Prostate gland (tissue), 2 donors: Measurements from ENCODE around the gene FCAR.
A peak's percentile ranks its signal among the peaks of the same experiment; 100 is the strongest.
"Not testable (repeated sequence)": the region's sequence is repeated elsewhere in the genome, so short reads cannot be mapped to it uniquely, and the experiment has no call there.

Experiments
- CTCF ChIP-seq, 4 experiments: fragments of 200-600 bp in 2 of 4; fragments of 450-650 bp in 2 of 4; sonication (generic) in 2 of 4; IDR thresholded peaks; 1 replicate in 3 of 4; 2 replicates in 1 of 4; pipeline ENCODE4 v1.5.1; 2016 to 2019; ENCODE audit warnings: antibody characterized with exemption in 4 of 4, mild to moderate bottlenecking in 2 of 4, moderate library complexity in 2 of 4
- POLR2A ChIP-seq: fragments of 450-650 bp; IDR thresholded peaks from one replicate; pipeline ENCODE4 v1.6.1; 2016; ENCODE audit warnings: antibody characterized with exemption, mild to moderate bottlenecking

DNA sequence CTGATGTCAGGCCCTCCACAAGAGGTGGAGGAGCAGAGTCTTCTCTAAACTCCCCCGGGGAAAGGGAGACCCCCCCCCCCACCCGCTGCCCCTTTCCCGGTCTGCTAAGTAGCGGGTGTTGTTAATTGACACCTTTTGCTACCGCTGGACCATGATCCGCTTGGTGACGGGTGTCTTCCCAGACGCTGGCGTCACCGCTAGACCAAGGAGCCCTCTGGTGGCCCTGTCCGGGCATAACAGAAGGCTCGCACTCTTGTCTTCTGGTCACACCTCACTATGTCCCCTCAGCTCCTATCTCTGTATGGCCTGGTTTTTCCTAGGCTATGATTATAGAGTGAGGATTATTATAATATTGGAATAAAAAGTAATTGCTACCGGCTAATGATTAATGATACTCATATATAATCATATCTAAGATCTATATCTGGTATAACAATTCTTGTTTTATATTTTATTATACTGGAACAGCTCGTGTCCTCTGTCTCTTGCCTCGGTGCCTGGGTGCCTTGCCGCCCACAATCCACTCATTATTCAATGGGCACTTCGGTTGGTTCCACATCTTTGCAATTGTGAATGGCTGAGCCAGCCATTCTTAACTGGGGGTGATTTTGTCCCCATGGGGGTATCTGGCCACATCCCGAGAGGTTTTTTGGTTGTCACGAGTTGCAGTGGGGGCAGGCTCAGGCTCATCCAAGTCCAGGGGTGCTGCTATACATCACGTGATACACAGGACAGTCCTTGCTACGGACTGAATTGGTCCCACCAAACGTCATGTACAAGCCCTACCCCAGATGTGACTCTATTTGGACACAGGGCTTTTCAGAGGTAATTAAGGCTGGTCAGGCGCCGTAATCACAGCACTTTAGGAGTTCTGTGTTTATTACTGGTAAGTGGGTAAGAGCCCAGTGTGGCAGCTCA is 45.9 kb downstream of the FCAR start:
- peak in 3 of 4 experiments; percentile 11 to 52 (median 50) for TF ChIP-seq CTCF (IDR thresholded peaks at IDR 0.05)
- not testable (repeated sequence) for TF ChIP-seq POLR2A
